Erythroblast (primary cell): Measurements from ENCODE around the gene DGKH.

Experiments used
- GATA1 ChIP-seq: IDR thresholded peaks from 2 replicates; pipeline ENCODE4 v1.6.1; 2011; ENCODE audit warnings: low read depth, mild to moderate bottlenecking, control low read depth, low read length, moderate library complexity
- POLR2A ChIP-seq: IDR thresholded peaks from 2 replicates; pipeline ENCODE4 v1.6.1; 2011; ENCODE audit warnings: mild to moderate bottlenecking, low read length

DNA sequence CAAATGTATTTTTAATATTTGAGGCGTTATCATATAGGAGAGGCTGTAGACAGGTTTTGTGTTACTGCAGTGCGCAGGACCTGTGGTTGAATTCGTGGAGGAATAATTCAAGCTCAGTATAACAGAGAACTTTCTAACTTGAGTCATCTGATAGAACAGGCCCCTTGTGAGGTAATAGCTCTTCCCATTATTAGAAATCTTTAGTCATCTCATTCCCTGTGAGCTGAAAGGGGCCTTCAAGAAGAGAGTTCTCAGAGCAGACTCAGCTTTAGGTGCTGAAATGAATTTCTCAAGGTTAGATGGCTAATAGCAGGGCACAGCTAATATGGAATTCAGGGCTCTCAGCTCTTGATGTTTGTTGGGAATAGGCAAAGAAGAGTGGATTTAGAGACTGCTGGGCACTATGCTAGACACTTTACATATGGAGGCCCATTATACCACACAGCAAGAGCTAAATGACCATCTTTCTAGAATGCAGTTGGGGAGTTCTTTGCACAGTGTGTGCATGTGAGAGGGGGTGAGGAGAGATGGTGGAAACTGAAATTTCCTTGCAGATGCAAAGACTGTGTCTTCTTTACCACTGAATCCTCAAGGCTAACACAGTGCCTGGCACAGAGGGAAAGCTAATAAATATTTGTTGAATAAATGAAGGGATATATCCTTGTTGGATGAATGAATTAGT, 89.5 kb downstream of the DGKH start:
- TF ChIP-seq POLR2A, result no peak
- no peak for TF ChIP-seq GATA1
